ENCODE results near the gene VWA1.

- TF ChIP-seq POLR2A (IDR thresholded peaks at IDR 0.05) (no peak), CTCF (IDR thresholded peaks at IDR 0.05) (no peak), POLR2AphosphoS5 (IDR thresholded peaks at IDR 0.05) (no peak)
These were observed 48.2 kb downstream of the VWA1 start for GRCh38 chr1:1483714-1484113.
